GM18520 (cell line): ENCODE results near the gene DNHD1.

ENCODE experiments used
- ATAC-seq: cut with Tn5 transposase; IDR thresholded peaks from one replicate; pipeline ENCODE4 v1.9.1; 2021; ENCODE audit not compliant: unreplicated experiment

DNHD1 gene

DNA sequence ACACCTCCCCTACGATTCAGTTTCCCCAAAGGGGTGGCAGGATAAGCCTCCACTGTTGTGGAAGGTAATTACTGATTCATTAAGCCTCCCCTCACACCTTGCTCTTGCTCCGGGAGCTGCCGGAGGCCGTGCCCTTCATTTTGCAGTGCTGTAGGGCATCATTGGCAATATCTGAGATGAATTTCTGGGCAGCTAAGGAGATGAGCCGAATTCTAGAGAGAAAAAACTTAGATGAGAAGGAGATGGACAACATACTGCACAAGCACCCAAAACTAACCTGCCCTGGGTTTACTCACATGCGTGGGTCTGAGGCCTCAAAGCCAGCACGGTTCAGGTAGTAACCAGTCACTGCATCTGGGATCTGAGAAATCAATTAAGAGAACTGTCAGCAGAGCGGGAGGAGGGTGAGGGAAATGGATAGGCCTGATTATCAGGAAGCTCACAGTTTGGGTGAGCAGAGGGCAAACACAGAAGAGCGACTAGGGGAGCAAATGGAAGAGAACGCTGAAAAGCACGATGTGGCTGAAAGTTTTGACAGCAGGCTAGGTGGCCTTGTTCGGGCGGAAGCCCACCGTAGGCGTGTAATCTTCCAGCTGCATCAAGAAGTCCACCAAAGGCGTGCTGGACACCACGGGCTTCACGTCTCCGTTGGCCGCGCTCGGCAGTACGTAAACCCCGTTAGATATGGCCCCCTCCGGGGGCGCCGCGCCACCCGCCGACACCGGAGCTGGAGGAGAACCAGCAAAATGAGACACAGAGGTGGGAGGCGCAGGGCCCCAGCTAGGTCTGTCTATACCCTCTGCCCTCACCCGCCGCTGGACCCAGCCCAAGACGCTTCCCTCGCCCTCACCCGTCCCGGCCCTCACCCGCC lies 114.2 kb downstream of the DNHD1 start:
- no peak for ATAC-seq

GRCh38 chr11:6611963-6612212 lies 114.8 kb downstream of the DNHD1 start:
- peak; percentile 11 for ATAC-seq

DNA sequence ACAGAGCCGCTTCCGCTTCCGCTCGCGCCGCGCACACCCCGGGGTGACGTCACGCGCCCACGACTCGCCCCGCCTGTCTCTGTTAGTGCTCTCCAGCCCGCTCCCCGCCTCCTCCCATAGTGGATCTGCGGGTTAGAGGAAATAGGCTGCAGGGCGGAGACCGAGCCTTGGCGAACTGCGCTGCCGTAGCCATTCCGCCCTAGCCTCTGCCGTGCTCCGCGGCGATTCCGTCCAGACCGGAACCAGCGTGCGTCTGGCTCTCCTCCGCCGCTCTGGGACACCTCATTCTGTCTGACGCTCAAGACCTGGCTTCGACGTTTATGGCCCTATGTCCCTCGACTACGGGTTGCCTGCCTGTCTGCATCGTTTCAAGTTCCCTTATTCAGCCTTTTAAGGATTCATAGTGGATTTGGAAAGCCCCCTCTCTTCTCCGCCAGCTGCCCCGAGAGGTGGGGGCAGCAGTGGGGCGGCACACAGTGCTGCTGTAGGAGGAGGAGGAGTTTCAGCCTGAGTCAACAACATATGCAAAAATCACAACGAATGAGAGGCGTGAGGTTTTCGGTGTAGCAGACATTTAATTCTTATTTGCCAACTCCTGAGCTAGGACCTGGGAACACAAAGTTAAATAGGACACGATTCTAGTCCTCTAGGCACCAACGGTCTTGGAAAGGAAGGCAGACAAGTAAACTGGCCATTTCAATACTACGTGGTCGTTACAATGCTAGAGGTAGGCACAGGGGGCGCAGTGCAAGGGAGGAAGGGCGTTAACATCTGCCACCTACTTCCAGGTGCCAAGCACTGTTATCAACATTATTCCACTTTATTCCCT lies 115.3 kb downstream of the DNHD1 start, which contains the start of gene TAF10:
Gene TAF10, minus strand, starts transcription at position 4 of the 829 bp plus-strand sequence. CDS start 27 bp downstream, outside the sequence.
- ATAC-seq = peak; percentile 72

- ATAC-seq = no peak
Observed at GRCh38 chr11:6613496-6613895, 116.4 kb downstream of the DNHD1 start.

- ATAC-seq = no peak
Observed at GRCh38 chr11:6614446-6614845, 117.4 kb downstream of the DNHD1 start.

DNA sequence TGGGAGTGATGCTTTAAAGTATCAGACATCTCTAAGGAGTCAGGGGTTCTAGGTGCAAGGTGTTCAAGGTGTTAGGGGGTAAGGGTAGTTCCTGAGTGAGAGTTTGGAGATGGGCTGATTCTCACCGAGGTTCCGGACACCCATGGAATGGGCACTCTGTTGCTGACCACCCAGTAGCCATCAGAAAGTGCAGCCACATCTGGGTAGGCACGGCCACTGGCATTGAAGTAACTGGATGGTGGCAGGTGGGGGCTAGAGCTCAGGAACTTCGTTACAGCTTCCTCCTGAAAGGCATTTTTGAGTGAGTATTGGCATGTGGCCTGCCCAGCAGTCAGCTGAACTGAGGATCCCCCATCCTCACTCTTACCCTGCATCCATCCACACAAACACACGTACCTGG lies 118.0 kb downstream of the DNHD1 start:
- ATAC-seq = no peak

DNA sequence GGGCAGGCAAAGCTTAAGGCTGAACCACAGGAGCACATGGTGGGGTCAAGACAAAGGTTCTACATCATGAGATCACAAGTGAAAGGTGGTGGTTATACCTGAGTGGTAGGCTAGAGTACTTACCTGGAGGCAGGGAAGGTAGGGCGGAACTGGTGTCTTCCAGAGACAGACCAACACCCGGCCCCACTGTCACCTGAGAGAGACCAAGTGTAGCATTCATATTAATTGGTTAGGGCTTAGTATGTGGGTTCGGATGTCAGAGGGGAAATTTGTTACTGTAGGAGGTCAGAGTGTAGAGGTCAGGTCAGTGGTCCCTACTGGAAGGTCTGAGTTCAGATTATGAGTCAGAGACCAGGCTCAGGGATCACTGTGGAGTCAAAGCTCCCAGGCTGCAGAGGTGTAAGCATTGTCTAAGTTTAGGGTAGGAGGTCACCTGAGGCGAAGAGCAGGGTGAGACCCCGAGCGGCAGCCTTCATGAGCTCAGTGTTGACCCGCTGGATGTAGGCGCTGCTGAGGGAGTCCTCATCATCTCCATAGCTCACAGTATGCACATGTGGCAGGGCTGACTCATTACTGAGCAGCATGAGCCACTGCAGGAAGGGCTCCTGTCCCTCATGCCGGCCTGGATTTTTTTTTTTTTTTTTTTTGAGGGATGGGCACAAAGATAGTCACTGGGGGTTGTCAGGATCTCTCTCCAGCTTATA lies 119.0 kb downstream of the DNHD1 start:
- no peak for ATAC-seq

DNA sequence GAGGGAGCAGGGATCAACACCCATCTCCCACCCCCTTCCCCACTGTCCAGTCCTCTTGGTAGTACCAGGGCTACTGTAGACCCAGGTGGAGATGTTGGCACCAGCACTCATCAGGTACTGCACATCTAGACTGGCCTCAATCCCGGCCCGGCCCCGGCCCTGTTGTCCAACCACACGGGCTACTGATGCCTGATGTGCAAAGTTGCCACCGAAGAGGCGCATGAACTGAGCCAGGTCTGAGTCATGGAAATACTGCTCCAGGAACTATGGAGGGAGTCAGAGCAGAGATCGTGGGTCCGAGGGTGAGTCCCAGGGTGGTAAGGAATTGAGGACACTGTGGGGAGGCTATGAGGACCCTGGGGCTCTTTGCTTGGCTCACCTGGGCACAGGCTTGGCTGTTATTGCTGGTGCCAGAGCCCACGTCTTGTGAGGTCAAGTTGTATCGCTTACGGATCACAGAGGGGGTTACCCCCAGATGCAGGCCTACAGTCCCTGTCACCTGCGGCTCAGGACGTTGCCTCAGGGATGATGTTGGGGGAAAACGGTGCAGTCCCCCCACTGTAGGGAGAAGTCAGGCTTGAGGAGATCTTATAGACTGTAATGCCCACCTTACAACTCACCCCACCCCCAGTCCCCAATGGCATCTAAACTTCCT lies 119.6 kb downstream of the DNHD1 start:
- ATAC-seq = no peak

DNA sequence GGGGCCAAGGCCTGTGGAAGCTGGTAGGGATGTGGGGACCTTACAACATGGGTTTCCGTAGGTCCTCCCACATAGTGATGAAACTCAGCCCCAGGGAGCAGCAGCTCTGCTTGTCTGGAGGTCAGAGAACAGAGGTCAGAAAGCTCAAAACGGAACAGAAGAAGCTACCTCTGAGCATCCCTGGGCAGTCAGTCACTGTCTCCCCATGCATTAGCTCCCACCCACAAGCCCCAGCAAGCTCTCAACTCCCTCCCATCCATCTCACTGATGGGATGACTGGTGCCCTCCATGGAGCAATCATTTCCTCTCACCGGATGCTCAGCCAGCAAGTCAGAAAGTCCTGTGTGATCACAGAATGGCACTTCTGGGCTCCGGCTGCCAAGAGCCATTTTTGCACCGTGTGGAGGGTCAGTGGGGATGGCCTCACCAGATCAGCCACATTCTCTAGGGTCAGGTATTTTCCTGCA lies 120.3 kb downstream of the DNHD1 start:
- ATAC-seq = no peak

- no peak for ATAC-seq
Observed at GRCh38 chr11:6618117-6619003, 121.3 kb downstream of the DNHD1 start.

GRCh38 chr11:6619004-6619745 lies 122.1 kb downstream of the DNHD1 start, which contains the start of gene TPP1:
TPP1 (minus strand) TSS chr11:6619422; CDS start chr11:6619400, 22 bp downstream.
- peak; percentile 97 for ATAC-seq

- ATAC-seq = no peak
Observed at GRCh38 chr11:6620636-6621035, 123.6 kb downstream of the DNHD1 start.
